Fibroblast of lung (primary cell): Measurements from ENCODE around the gene ANKRD52.

Source experiments
- EZH2 ChIP-seq: IDR thresholded peaks from 2 replicates; pipeline ENCODE4 v1.5.1; 2012; ENCODE audit warnings: low read length, control low read depth, mild to moderate bottlenecking; ENCODE audit errors: missing control alignments
- TF ChIP-seq, protein P1 (sequence below), 2 donors: IDR thresholded peaks in 1 of 2; conservative IDR thresholded peaks in 1 of 2; 1 replicate in 1 of 2; 2 replicates in 1 of 2; pipeline ENCODE4 v1.5.1; 2011 to 2012; ENCODE audit warnings: low read length in 2 of 2, control low read depth in 1 of 2, inconsistent platforms in 1 of 2, low read depth in 1 of 2, mild to moderate bottlenecking in 1 of 2

DNA sequence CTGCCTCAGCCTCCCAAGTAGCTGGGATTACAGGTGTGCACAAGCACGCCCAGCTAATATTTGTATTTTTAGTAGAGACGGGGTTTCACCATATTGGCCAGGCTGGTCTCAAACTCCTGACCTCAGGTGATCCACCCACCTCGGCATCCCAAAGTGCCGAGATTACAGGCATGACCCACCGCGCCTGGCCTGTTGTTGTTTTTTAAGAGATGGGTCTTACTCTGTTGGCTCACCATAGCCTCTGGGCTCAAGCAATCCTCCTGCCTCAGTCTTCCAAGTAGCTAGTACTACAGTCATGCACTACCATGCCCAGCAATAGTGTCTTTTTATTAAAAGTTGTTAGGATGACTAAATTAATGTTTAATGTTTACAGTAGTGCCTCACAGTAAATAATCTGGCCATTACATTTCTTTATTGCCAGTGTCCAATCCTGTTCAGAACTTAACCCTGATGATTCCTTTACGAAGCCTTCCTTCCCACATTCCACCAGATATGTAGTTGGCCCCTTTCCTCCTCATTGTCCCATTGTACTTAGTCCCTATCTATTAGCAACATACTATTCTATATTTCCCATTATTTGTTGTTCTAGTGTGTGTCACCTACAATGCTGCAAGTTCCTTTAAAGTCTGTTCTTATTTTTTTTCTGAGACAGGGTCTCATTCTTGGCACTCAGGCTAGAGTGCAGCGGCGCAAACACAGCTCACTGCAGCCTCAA is 60.1 kb downstream of the ANKRD52 start:
- TF ChIP-seq, protein P1, sequence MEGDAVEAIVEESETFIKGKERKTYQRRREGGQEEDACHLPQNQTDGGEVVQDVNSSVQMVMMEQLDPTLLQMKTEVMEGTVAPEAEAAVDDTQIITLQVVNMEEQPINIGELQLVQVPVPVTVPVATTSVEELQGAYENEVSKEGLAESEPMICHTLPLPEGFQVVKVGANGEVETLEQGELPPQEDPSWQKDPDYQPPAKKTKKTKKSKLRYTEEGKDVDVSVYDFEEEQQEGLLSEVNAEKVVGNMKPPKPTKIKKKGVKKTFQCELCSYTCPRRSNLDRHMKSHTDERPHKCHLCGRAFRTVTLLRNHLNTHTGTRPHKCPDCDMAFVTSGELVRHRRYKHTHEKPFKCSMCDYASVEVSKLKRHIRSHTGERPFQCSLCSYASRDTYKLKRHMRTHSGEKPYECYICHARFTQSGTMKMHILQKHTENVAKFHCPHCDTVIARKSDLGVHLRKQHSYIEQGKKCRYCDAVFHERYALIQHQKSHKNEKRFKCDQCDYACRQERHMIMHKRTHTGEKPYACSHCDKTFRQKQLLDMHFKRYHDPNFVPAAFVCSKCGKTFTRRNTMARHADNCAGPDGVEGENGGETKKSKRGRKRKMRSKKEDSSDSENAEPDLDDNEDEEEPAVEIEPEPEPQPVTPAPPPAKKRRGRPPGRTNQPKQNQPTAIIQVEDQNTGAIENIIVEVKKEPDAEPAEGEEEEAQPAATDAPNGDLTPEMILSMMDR (conservative IDR thresholded peaks at IDR 0.05 in 1 of 2, IDR thresholded peaks at IDR 0.05 in 1 of 2; ENCODE audit: low read depth in 1 of 2, low read length in 2 of 2): no peak
- no peak for TF ChIP-seq EZH2
